Endothelial cell of umbilical vein (primary cell): ENCODE data around the gene TOM1L2. TPM values are rescaled to one million over a fixed set of nuclear protein-coding genes. Genes with fewer than 3 reads are reported as not detected.

ENCODE experiments used
- BruUV-seq: library from RNA; stranded (reverse); fragments of 400-500 nt; replicated peaks from 2 replicates; lab custom pipeline; 2021; lab: Mats Ljungman, UMichigan
- CTCF ChIA-PET: fragments of 300-600, 350-600 bp; sonication (Branson Sonifier 250); formaldehyde crosslinking; loops from one replicate; lab custom pipeline; 2021; ENCODE audit warnings: antibody characterized with exemption, inconsistent platforms; lab: Charles Lee
- POLR2A ChIA-PET: fragments of 300-600, 350-600 bp; sonication (Branson Sonifier 250); formaldehyde crosslinking; loops from one replicate; lab custom pipeline; 2021; ENCODE audit warnings: antibody characterized with exemption, inconsistent platforms; lab: Charles Lee
- DNase-seq: peaks from one replicate; pipeline ENCODE4 v3.0.0-alpha.2; 2011; ENCODE audit warnings: low read depth, low spot score
- FAIRE-seq: peaks from 2 replicates; lab custom pipeline; 2011; peaks lifted over from hg19 to GRCh38; lab: Jason Lieb, UNC
- H2AFZ ChIP-seq: 2 replicates; pipeline ENCODE4 v1.6.0; 2012; ENCODE audit warnings: low read depth, low read length, control low read depth, inconsistent platforms
- H3K27ac ChIP-seq: 2 replicates; pipeline ENCODE4 v1.5.1; 2011; ENCODE audit warnings: low read depth, mild to moderate bottlenecking, control low read depth, low read length, moderate library complexity; ENCODE audit not compliant: insufficient read depth
- H3K27me3 ChIP-seq, 2 experiments: 2 replicates each; pipeline versions ENCODE4 v1.6.0 to v1.6.1; 2011; ENCODE audit warnings: low read length in 2 of 2, mixed read lengths in 1 of 2; ENCODE audit not compliant: control insufficient read depth in 2 of 2, insufficient read depth in 2 of 2
- H3K36me3 ChIP-seq, 2 experiments: 2 replicates in 1 of 2; 3 replicates in 1 of 2; pipeline ENCODE4 v1.5.1; 2011; ENCODE audit warnings: low read length in 2 of 2, mild to moderate bottlenecking in 1 of 2, moderate library complexity in 1 of 2; ENCODE audit not compliant: control insufficient read depth in 2 of 2, insufficient read depth in 2 of 2; ENCODE audit errors: extremely low read depth in 1 of 2
- H3K4me1 ChIP-seq: 3 replicates; pipeline ENCODE4 v1.5.1; 2011; ENCODE audit warnings: mild to moderate bottlenecking, low read length; ENCODE audit not compliant: control insufficient read depth, insufficient read depth; ENCODE audit errors: extremely low read depth
- H3K4me2 ChIP-seq: 2 replicates; pipeline ENCODE4 v1.6.1; 2011; ENCODE audit warnings: low read length, control low read depth, mixed read lengths; ENCODE audit not compliant: insufficient read depth
- H3K4me3 ChIP-seq, 3 experiments: fragments of 200-600 bp in 1 of 3; sonication (generic), shearing (Covaris generic) in 1 of 3; replicated peaks in 1 of 3; 2 replicates each; pipeline ENCODE4 v1.5.1; 2011 to 2016; ENCODE audit warnings: control low read depth in 3 of 3, low read length in 3 of 3, mild to moderate bottlenecking in 2 of 3, inconsistent platforms in 1 of 3, low read depth in 1 of 3, moderate library complexity in 1 of 3; ENCODE audit not compliant: insufficient read depth in 1 of 3
- H3K79me2 ChIP-seq: 2 replicates; pipeline ENCODE4 v1.6.0; 2012; ENCODE audit warnings: low read length, inconsistent platforms; ENCODE audit not compliant: control insufficient read depth, insufficient read depth
- H3K9ac ChIP-seq: replicated peaks from 2 replicates; pipeline ENCODE3; 2011; ENCODE audit warnings: low read length, control low read depth; ENCODE audit not compliant: insufficient read depth; ENCODE audit errors: extremely low read depth
- H3K9me1 ChIP-seq: replicated peaks from 3 replicates; pipeline ENCODE4 v1.6.0; 2011; ENCODE audit warnings: mild to moderate bottlenecking, low read length; ENCODE audit not compliant: control insufficient read depth, insufficient read depth; ENCODE audit errors: extremely low read depth
- H3K9me3 ChIP-seq: replicated peaks from 2 replicates; pipeline ENCODE4 v1.5.1; 2012; ENCODE audit warnings: low read length, inconsistent platforms; ENCODE audit not compliant: control insufficient read depth, insufficient read depth
- H4K20me1 ChIP-seq: replicated peaks from 2 replicates; pipeline ENCODE3; 2011; ENCODE audit warnings: mild to moderate bottlenecking, low read length; ENCODE audit not compliant: control insufficient read depth, insufficient read depth; ENCODE audit errors: extremely low read depth
- CTCF ChIP-seq, 2 donors: IDR thresholded peaks; 1 replicate in 1 of 2; 2 replicates in 1 of 2; pipeline ENCODE4 v1.5.1; 2011; ENCODE audit warnings: low read length in 2 of 2, mild to moderate bottlenecking in 2 of 2, moderate library complexity in 2 of 2, control low read depth in 1 of 2, inconsistent platforms in 1 of 2, low read depth in 1 of 2; ENCODE audit not compliant: insufficient read depth in 1 of 2; ENCODE audit errors: extremely low read depth in 1 of 2
- FOS ChIP-seq: IDR thresholded peaks from 2 replicates; pipeline ENCODE4 v1.6.1; 2011; ENCODE audit warnings: mild to moderate bottlenecking, low read length, moderate library complexity, borderline replicate concordance; ENCODE audit not compliant: insufficient read depth
- GATA2 ChIP-seq: IDR thresholded peaks from 2 replicates; pipeline ENCODE4 v1.7.0; 2011; ENCODE audit warnings: low read depth, mild to moderate bottlenecking, moderate library complexity, mixed read lengths, low read length; ENCODE audit not compliant: insufficient read length, insufficient read depth
- JUN ChIP-seq: IDR thresholded peaks from 2 replicates; pipeline ENCODE4 v1.6.1; 2011; ENCODE audit warnings: borderline replicate concordance, low read depth; ENCODE audit not compliant: insufficient read length, insufficient read depth
- MAX ChIP-seq: IDR thresholded peaks from 2 replicates; pipeline ENCODE4 v1.6.1; 2011; ENCODE audit not compliant: insufficient read depth, insufficient read length
- MYC ChIP-seq: IDR thresholded peaks from one replicate; pipeline ENCODE4 v1.6.1; 2011; ENCODE audit warnings: mild to moderate bottlenecking, low read depth, low read length
- POLR2A ChIP-seq: IDR thresholded peaks from 2 replicates; pipeline ENCODE4 v1.6.1; 2012; ENCODE audit warnings: low read depth, mild to moderate bottlenecking, control low read depth, low read length
- POLR2AphosphoS5 ChIP-seq: IDR thresholded peaks from 2 replicates; pipeline ENCODE4 v1.6.1; 2012; ENCODE audit warnings: low read depth, mild to moderate bottlenecking, control low read depth, low read length, moderate library complexity; ENCODE audit not compliant: insufficient read depth
- dilution Hi-C: fragments of 300-500 bp; cut with MboI; formaldehyde crosslinking; loops from one replicate; pipeline ENCODE4 v1.15.0; 2019; ENCODE audit warnings: low sequenced_read_pairs; ENCODE audit not compliant: extremely low pct_ligation_motif_present
- intact Hi-C: fragments of 100-400 bp; cut with micrococcal nuclease; formaldehyde crosslinking; loops from one replicate; pipeline ENCODE4 v1.10.0; 2022
- polyA plus RNA-seq, 4 experiments: library from polyadenylated mRNA; depleted of rRNA in 3 of 4; stranded (reverse) in 3 of 4; unstranded in 1 of 4; fragments of >200 nt; gene quantifications; 2 replicates each; pipeline versions ENCODE4 v1.2.1 to v1.2.3, GENCODE V29; 2011 to 2012; ENCODE audit warnings: missing spikeins in 1 of 4
- total RNA-seq: library from RNA; stranded (reverse); gene quantifications from 2 replicates; pipeline ENCODE4 v1.2.3, GENCODE V29; 2021

Gene TOM1L2
- total and polyA plus RNA-seq, 2 donors (not counting 3 experiments of a cell fraction or from before 2014, with no cell fraction given) = 31.7 to 37.6 TPM

GRCh38 chr17:17941015-17941414 lies 31.2 kb downstream of the TOM1L2 start:
- Histone ChIP-seq H4K20me1 (no peaks in the 10 kb centered on the region), H3K27ac (no peak overlapping the region), H3K4me1 (peaks cover 38% of the 10 kb centered on the region), H3K9me3 (no peaks in the 10 kb centered on the region), H3K9me1 (no peaks in the 10 kb centered on the region), H2AFZ (no peak overlapping the region), H3K79me2 (peaks cover 8% of the 10 kb centered on the region), H3K27me3 (no peaks in the 10 kb centered on the region), H3K36me3 (no peaks in the 10 kb centered on the region), H3K9ac (no peak overlapping the region), H3K4me3 (no peak overlapping the region), H3K4me2 (no peak overlapping the region)
- FAIRE-seq (no peak), DNase-seq (no peak)
- CTCF ChIA-PET = interaction anchor here (0.9 to 1.2 kb wide), 4 partner anchors 9 to 45 kb away, joined by 3 to 7 read pairs (median 4); no protein-coding TSS in a partner anchor
- no TSS peak for BruUV-seq
- intact Hi-C loops (no loop called here), dilution Hi-C loops (no loop called here)
- TF ChIP-seq POLR2A (no peak), POLR2AphosphoS5 (no peak), JUN (no peak), FOS (no peak), GATA2 (no peak), MYC (no peak), CTCF (IDR thresholded peaks at IDR 0.05; ENCODE audit: extremely low read depth in 1 of 2, insufficient read depth in 1 of 2, low read depth in 1 of 2, low read length in 2 of 2) (no peak), MAX (no peak)
- POLR2A ChIA-PET = no interaction called here
